Measurements from ENCODE around the gene EHD1. TPM values are rescaled to one million over a fixed set of nuclear protein-coding genes. Genes with fewer than 3 reads are reported as not detected.

The EHD1 gene
- total and polyA plus RNA-seq, 2 of the 4 experiments (the other 2 are of a cell fraction): 107 to 209 TPM

DNA sequence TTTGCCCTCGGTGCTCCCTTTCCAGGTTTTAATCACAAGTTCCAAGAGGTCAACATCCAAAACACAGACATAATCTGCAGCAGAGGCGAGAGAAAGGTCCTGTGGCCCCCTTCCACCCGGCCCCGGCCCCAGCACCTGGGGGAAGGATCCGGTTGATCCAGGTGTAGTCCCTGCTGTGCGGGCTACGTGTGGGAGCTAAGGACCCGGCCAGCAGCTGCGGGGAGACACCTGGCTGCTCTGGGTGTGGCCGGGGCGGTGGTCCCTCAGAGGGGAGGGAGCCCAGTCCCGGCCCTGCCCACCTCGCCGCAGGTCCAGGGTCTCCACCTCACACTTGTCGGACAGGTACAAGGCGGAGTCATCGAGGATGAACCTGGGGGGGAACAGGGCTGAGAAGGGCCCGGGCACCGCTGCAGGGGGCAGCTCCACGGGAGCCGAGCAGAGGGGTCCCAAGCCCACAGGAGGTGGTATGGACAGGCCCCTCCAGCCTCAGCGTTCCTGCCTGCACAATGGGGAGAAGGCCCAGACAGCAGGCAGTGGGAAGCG is 24.9 kb upstream of the EHD1 start:
- H2AK5ac ChIP-seq (ENCODE audit: low read depth, low read length): no peak overlapping the region
- H3K9me3 ChIP-seq (ENCODE audit: control insufficient read depth, insufficient read depth, low read length): no peaks in the 10 kb centered on the region
- 92% methylated on average over 20 of the region's 23 CpGs; no CpG with 5 or more reads in 1 of the 2 experiments for WGBS, 2 experiments (ENCODE audit: extremely low coverage in 2 of 2, insufficient read length in 1 of 2)
- H3K27me3 ChIP-seq (ENCODE audit: control insufficient read depth, insufficient read depth, low read length): no peaks in the 10 kb centered on the region
- no peak overlapping the region for H4K91ac ChIP-seq (ENCODE audit: insufficient read depth, low read depth, low read length)
- no peak overlapping the region for H3K23ac ChIP-seq (ENCODE audit: low read depth, low read length)
- H2BK120ac ChIP-seq (ENCODE audit: low read depth, low read length): no peak overlapping the region
- no peak overlapping the region for H3K18ac ChIP-seq (ENCODE audit: low read depth, low read length)
- no peaks in the 10 kb centered on the region for H3K9me1 ChIP-seq (ENCODE audit: insufficient read depth, low read length)
- ChIA-PET POLR2A (ENCODE audit: unreplicated experiment) (no interaction called here), CTCF (no interaction called here)
- H3K4ac ChIP-seq (ENCODE audit: low read depth, low read length): no peak overlapping the region
- no peaks in the 10 kb centered on the region for H3K79me1 ChIP-seq (ENCODE audit: low read depth in 1 of 2, low read length in 2 of 2)
- no peak overlapping the region for H3K27ac ChIP-seq (ENCODE audit: insufficient read depth, low read length)
- no peak overlapping the region for H4K8ac ChIP-seq (ENCODE audit: low read depth in 2 of 2, low read length in 2 of 2)
- H2AK9ac ChIP-seq (replicated peaks; ENCODE audit: low read depth, low read length, poor library complexity): no peak overlapping the region
- in situ Hi-C loops (cut with MboI; ENCODE audit: low sequenced_read_pairs): no loop called here
- H3K4me1 ChIP-seq (ENCODE audit: control insufficient read depth, insufficient read depth, low read length): no peaks in the 10 kb centered on the region
- intact Hi-C loops (cut with micrococcal nuclease): no loop called here
- no peak overlapping the region for H2AFZ ChIP-seq (replicated peaks; ENCODE audit: low read length, poor library complexity)
- no TSS peak for BruUV-seq (replicated peaks)
- no peak for TF ChIP-seq SMC3 (IDR thresholded peaks at IDR 0.05; ENCODE audit: low read depth, low read length)
- TF ChIP-seq CEBPB (IDR thresholded peaks at IDR 0.05; ENCODE audit: low read depth, low read length): no peak
- no peak for TF ChIP-seq RCOR1 (IDR thresholded peaks at IDR 0.05; ENCODE audit: insufficient replicate concordance, low read length)
- no peak for TF ChIP-seq NFE2L2 (IDR thresholded peaks at IDR 0.05; ENCODE audit: low read depth, low read length)
- TF ChIP-seq MXI1 (IDR thresholded peaks at IDR 0.05; ENCODE audit: borderline replicate concordance, low read depth, low read length): no peak
- TF ChIP-seq USF2 (IDR thresholded peaks at IDR 0.05; ENCODE audit: low read depth, low read length): no peak
- H3K14ac ChIP-seq (replicated peaks; ENCODE audit: low read depth, low read length): no peak overlapping the region
- no peak overlapping the region for H3K56ac ChIP-seq (ENCODE audit: extremely low read depth, insufficient read depth, low read length)
- no peak overlapping the region for H3K9ac ChIP-seq (ENCODE audit: low read depth, low read length)
- ATAC-seq (ENCODE audit: low read depth) (no peak), DNase-seq (no peak)
- no peak overlapping the region for H2BK20ac ChIP-seq (ENCODE audit: low read depth, low read length)
- H3K4me3 ChIP-seq (ENCODE audit: insufficient read depth, low read depth, low read length): no peak overlapping the region
- dilution Hi-C loops (cut with HindIII; ENCODE audit: low sequenced_read_pairs, unreplicated experiment): no loop called here
- H4K5ac ChIP-seq (ENCODE audit: low read depth, low read length): no peak overlapping the region
- peaks cover 70% of the 10 kb centered on the region for H3K36me3 ChIP-seq (ENCODE audit: control insufficient read depth, insufficient read depth, low read length)
- H2BK5ac ChIP-seq (ENCODE audit: low read depth, low read length, poor library complexity, severe bottlenecking): no peak overlapping the region
- H3K4me2 ChIP-seq (ENCODE audit: low read depth, low read length): no peak overlapping the region
- no peaks in the 10 kb centered on the region for H4K20me1 ChIP-seq (ENCODE audit: insufficient read depth, low read length)
- H2BK15ac ChIP-seq (ENCODE audit: low read depth, low read length): no peak overlapping the region

All from IMR-90 (cell line).